Kidney (tissue), 14 donors: Measurements from ENCODE around the gene MAGOH. TPM values are rescaled to one million over a fixed set of nuclear protein-coding genes. Genes with fewer than 3 reads are reported as not detected.
"Not testable (repeated sequence)": the region's sequence is repeated elsewhere in the genome, so short reads cannot be mapped to it uniquely, and the experiment has no call there.

ENCODE experiments used
- DNase-seq, 5 donors: peaks; one replicate each; pipeline ENCODE4 v3.0.0-alpha.2; 2013 to 2020
- FAIRE-seq: peaks from 2 replicates; lab custom pipeline; 2012; peaks lifted over from hg19 to GRCh38; lab: Jason Lieb, UNC
- H3K27ac ChIP-seq, 2 donors: one replicate each; pipeline ENCODE4 v1.7.0; 2013; ENCODE audit warnings: low read depth in 2 of 2, low read length in 2 of 2, inconsistent platforms in 1 of 2
- H3K27me3 ChIP-seq: one replicate; pipeline ENCODE4 v1.7.1; 2013; ENCODE audit warnings: low read length, inconsistent platforms; ENCODE audit not compliant: control insufficient read depth, insufficient read depth
- H3K36me3 ChIP-seq, 3 donors: one replicate each; pipeline versions ENCODE4 v1.7.0 to v1.7.1; 2013; ENCODE audit warnings: low read length in 3 of 3, control low read depth in 1 of 3, inconsistent platforms in 1 of 3; ENCODE audit not compliant: insufficient read depth in 3 of 3, control insufficient read depth in 2 of 3
- H3K4me1 ChIP-seq, 3 donors: one replicate each; pipeline versions ENCODE4 v1.7.0 to v1.7.1; 2013; ENCODE audit warnings: low read length in 3 of 3, inconsistent platforms in 1 of 3, low read depth in 1 of 3; ENCODE audit not compliant: control insufficient read depth in 2 of 3, insufficient read depth in 2 of 3
- H3K4me3 ChIP-seq, 3 donors: one replicate each; pipeline versions ENCODE4 v1.7.0 to v1.8.1; 2013; ENCODE audit warnings: low read length in 3 of 3, control low read depth in 1 of 3, inconsistent platforms in 1 of 3
- H3K9ac ChIP-seq, 3 donors: one replicate each; pipeline versions ENCODE4 v1.7.0 to v1.7.1; 2013; ENCODE audit warnings: low read length in 3 of 3, control low read depth in 1 of 3, inconsistent platforms in 1 of 3
- H3K9me3 ChIP-seq, 3 donors: one replicate each; pipeline versions ENCODE4 v1.7.0 to v1.7.1; 2013; ENCODE audit warnings: low read length in 3 of 3, control low read depth in 1 of 3, inconsistent platforms in 1 of 3; ENCODE audit not compliant: control insufficient read depth in 2 of 3, insufficient read depth in 1 of 3
- intact Hi-C: fragments of 100-400 bp; cut with DNase I; formaldehyde crosslinking; loops from one replicate; pipeline ENCODE4 v1.11.1; 2022
- polyA plus RNA-seq: library from polyadenylated mRNA; stranded (reverse); fragments of 350-450 nt; fragmentation: Illumina TruSeq; extraction: RNeasy Lipid Tissue Mini Kit (QIAGEN cat#74804); gene quantifications from one replicate; pipeline ENCODE4 v1.2.3, GENCODE V29; 2014; ENCODE audit warnings: low read depth, low replicate concordance; ENCODE audit not compliant: insufficient read depth
- total RNA-seq: library from RNA; stranded (reverse); fragmentation: NEBNext Ultra II Directional; extraction: Animal tissue kit (Norgen Biotek cat#: 25700); gene quantifications from one replicate; pipeline ENCODE4 v1.2.1, GENCODE V29; 2021
- TF ChIP-seq, protein P1 (sequence below): IDR thresholded peaks from 3 replicates; pipeline ENCODE4 v1.5.1; 2012; ENCODE audit warnings: mild to moderate bottlenecking, moderate library complexity, borderline replicate concordance; ENCODE audit not compliant: insufficient read depth; ENCODE audit errors: extremely low read depth
- donor health status: control.
- donor health status: control.
- donor health status: control.
- donor health status: control.
- donor health status: control.
- donor health status: DM: yes; HTN: yes; CAD: no.
- donor health status: Normal renal cell carcinoma (clear cell type).

MAGOH gene
- total and polyA plus RNA-seq, 2 donors from 2014 or later = 39.4 to 64.6 TPM

GRCh38 chr1:53210352-53210751 lies 28.0 kb downstream of the MAGOH start:
- no peak overlapping the region for H3K27ac ChIP-seq
- H3K36me3 ChIP-seq = peaks cover 7 to 57% (median 44%) of the 10 kb centered on the region in 3 donors
- no peak for DNase-seq
- peaks cover 0 to 2% (median 0%) of the 10 kb centered on the region in 3 donors for H3K9me3 ChIP-seq
- TF ChIP-seq, protein P1, sequence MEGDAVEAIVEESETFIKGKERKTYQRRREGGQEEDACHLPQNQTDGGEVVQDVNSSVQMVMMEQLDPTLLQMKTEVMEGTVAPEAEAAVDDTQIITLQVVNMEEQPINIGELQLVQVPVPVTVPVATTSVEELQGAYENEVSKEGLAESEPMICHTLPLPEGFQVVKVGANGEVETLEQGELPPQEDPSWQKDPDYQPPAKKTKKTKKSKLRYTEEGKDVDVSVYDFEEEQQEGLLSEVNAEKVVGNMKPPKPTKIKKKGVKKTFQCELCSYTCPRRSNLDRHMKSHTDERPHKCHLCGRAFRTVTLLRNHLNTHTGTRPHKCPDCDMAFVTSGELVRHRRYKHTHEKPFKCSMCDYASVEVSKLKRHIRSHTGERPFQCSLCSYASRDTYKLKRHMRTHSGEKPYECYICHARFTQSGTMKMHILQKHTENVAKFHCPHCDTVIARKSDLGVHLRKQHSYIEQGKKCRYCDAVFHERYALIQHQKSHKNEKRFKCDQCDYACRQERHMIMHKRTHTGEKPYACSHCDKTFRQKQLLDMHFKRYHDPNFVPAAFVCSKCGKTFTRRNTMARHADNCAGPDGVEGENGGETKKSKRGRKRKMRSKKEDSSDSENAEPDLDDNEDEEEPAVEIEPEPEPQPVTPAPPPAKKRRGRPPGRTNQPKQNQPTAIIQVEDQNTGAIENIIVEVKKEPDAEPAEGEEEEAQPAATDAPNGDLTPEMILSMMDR = no peak
- no peak overlapping the region for H3K9ac ChIP-seq
- intact Hi-C loops = no loop called here
- H3K27me3 ChIP-seq = no peaks in the 10 kb centered on the region
- peaks cover 0 to 3% (median 0%) of the 10 kb centered on the region in 3 donors for H3K4me1 ChIP-seq
- FAIRE-seq = no peak
- no peak overlapping the region for H3K4me3 ChIP-seq

DNA sequence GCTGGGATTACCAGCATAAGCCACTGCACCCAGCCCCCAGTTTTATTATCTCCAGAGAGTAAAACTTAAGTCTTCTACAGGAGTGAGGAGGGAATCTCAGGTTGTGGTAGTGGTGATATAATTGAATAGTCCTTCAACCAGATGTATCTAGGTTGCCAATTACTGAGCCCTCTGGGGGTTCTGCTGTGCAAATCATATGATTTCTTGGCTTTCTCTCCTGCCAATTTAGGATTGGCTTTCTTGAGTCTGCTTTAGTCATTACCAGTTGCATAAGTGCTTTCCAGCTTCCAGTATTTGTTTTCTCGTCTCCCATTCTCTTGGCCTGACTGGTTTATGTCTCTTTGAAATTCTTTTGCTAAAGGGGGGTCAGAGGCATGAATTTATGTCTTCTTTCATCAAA lies 30.6 kb downstream of the MAGOH start:
- no peak overlapping the region for H3K4me3 ChIP-seq
- H3K9ac ChIP-seq = no peak overlapping the region
- no peak for FAIRE-seq

GRCh38 chr1:53206735-53207379 lies 31.5 kb downstream of the MAGOH start:
- Histone ChIP-seq H3K36me3 (peaks cover 14 to 58% (median 49%) of the 10 kb centered on the region in 3 donors), H3K4me3 (no peak overlapping the region), H3K27ac (no peak overlapping the region), H3K9me3 (peaks cover 0 to 2% (median 0%) of the 10 kb centered on the region in 3 donors), H3K27me3 (no peaks in the 10 kb centered on the region), H3K4me1 (no peaks in the 10 kb centered on the region), H3K9ac (no peak overlapping the region)
- intact Hi-C loops = no loop called here
- no peak for FAIRE-seq
- no peak for DNase-seq
- TF ChIP-seq, protein P1 = no peak

More for the DNA sequence above, 30.6 kb downstream of the MAGOH start:
- intact Hi-C loops = no loop called here
- DNase-seq = no peak
- Histone ChIP-seq H3K27ac (no peak overlapping the region), H3K27me3 (no peaks in the 10 kb centered on the region), H3K9me3 (peaks cover 0 to 2% (median 0%) of the 10 kb centered on the region in 3 donors), H3K36me3 (peaks cover 9 to 49% (median 47%) of the 10 kb centered on the region in 3 donors), H3K4me1 (no peaks in the 10 kb centered on the region)
- TF ChIP-seq, protein P1 = no peak

GRCh38 chr1:53206083-53206685 lies 32.1 kb downstream of the MAGOH start:
- H3K36me3 ChIP-seq = peaks cover 17 to 60% (median 47%) of the 10 kb centered on the region in 3 donors
- H3K4me3 ChIP-seq, H3K9me3 ChIP-seq, H3K4me1 ChIP-seq, FAIRE-seq, H3K9ac ChIP-seq, H3K27me3 ChIP-seq, intact Hi-C loops, DNase-seq, H3K27ac ChIP-seq: not testable (repeated sequence)

DNA sequence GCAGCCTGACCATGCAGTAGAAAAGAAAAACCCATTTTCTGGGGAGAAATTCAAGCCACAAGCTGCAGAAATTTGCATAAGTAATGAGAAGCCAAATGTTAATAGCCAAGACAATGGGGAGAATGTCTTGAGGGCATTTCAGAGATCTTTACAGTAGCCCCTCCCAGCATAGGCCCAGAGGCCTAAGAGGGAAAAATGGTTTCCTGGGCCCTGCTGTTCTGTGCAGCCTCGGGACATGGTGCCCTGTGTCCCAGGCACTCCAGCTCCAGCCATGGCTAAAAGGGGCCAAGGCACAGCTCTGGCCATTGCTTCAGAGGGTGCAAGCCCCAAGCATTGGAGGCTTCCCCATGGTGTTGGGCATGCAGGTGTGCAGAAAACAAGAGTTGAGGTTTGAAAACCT lies 32.8 kb downstream of the MAGOH start:
- H3K27me3 ChIP-seq, H3K9ac ChIP-seq, H3K9me3 ChIP-seq, H3K4me3 ChIP-seq, FAIRE-seq, H3K27ac ChIP-seq, DNase-seq, intact Hi-C loops, H3K4me1 ChIP-seq: not testable (repeated sequence)
- peaks cover 17 to 59% (median 45%) of the 10 kb centered on the region in 3 donors for H3K36me3 ChIP-seq
